HepG2 (cell line): Measurements from ENCODE around the gene DERL2. TPM values are rescaled to one million over a fixed set of nuclear protein-coding genes. Genes with fewer than 3 reads are reported as not detected.
"Not testable (repeated sequence)": the region's sequence is repeated elsewhere in the genome, so short reads cannot be mapped to it uniquely, and the experiment has no call there.

Experiments
- ATAC-seq: fragments of 200-7000 bp; cut with Tn5 transposase; 3 replicates; pipeline ENCODE4 v1.9.1; 2020; ENCODE audit warnings: mild to moderate bottlenecking, moderate library complexity
- BruUV-seq: library from RNA; stranded (reverse); fragments of 400-500 nt; replicated peaks from 2 replicates; lab custom pipeline; 2021; lab: Mats Ljungman, UMichigan
- CTCF ChIA-PET: fragments of 300-600 bp; formaldehyde crosslinking; extraction: SDS; loops from one replicate; lab custom pipeline; 2021; ENCODE audit warnings: low total read pairs, inconsistent platforms, low intra/inter-chr PET ratio; lab: Yijun Ruan, JAX
- POLR2A ChIA-PET: fragments of 350-600 bp; sonication (Branson Sonifier 250); formaldehyde crosslinking; loops from one replicate; lab custom pipeline; 2020; ENCODE audit warnings: antibody characterized with exemption, inconsistent platforms; lab: Yijun Ruan, JAX
- DNase-seq: peaks from one replicate; pipeline ENCODE4 v3.0.0-alpha.2; 2015; ENCODE audit warnings: low spot score
- FAIRE-seq: peaks from 3 replicates; lab custom pipeline; 2011; peaks lifted over from hg19 to GRCh38; lab: Jason Lieb, UNC
- H2AFZ ChIP-seq: one replicate; pipeline ENCODE4 v1.6.1; 2011; ENCODE audit warnings: low read length, inconsistent platforms
- H3K27ac ChIP-seq: fragments of 300-600 bp; 3 replicates; pipeline ENCODE4 v1.8.0; 2011; ENCODE audit warnings: mixed run types, mild to moderate bottlenecking, mixed read lengths, low read length, inconsistent platforms; ENCODE audit not compliant: insufficient read depth; ENCODE audit errors: extremely low read length
- H3K27me3 ChIP-seq, 2 experiments: fragments of 200-600 bp in 1 of 2; 2 replicates in 1 of 2; 3 replicates in 1 of 2; pipeline versions ENCODE4 v1.6.0 to v1.8.0; 2011; ENCODE audit warnings: low read length in 2 of 2, mild to moderate bottlenecking in 2 of 2, moderate library complexity in 2 of 2, inconsistent platforms in 1 of 2; ENCODE audit not compliant: insufficient read depth in 2 of 2, control insufficient read depth in 1 of 2
- H3K36me3 ChIP-seq, 2 experiments: fragments of 200-600 bp in 1 of 2; replicated peaks in 1 of 2; 2 replicates in 1 of 2; 3 replicates in 1 of 2; pipeline versions ENCODE4 v1.5.1 to v1.8.0; 2011; ENCODE audit warnings: low read length in 2 of 2, inconsistent platforms in 1 of 2; ENCODE audit not compliant: insufficient read depth in 2 of 2, control insufficient read depth in 1 of 2
- H3K4me1 ChIP-seq: 2 replicates; pipeline ENCODE4 v1.5.1; 2012; ENCODE audit warnings: low read length, inconsistent platforms; ENCODE audit not compliant: insufficient read depth
- H3K4me2 ChIP-seq: 2 replicates; pipeline ENCODE4 v1.6.0; 2011; ENCODE audit warnings: low read depth, low read length, inconsistent platforms
- H3K4me3 ChIP-seq, 3 experiments: fragments of 200-600 bp in 1 of 3; sonication (generic), shearing (Covaris generic) in 1 of 3; replicated peaks in 1 of 3; 2 replicates each; pipeline ENCODE4 v1.5.1; 2011 to 2016; ENCODE audit warnings: low read length in 3 of 3, inconsistent platforms in 2 of 3, low read depth in 2 of 3, mild to moderate bottlenecking in 2 of 3, control low read depth in 1 of 3, mixed read lengths in 1 of 3; ENCODE audit not compliant: insufficient read depth in 1 of 3
- H3K79me2 ChIP-seq: one replicate; pipeline ENCODE4 v1.6.1; 2011; ENCODE audit warnings: low read length, inconsistent platforms; ENCODE audit not compliant: insufficient read depth
- H3K9ac ChIP-seq: 2 replicates; pipeline ENCODE4 v1.6.0; 2011; ENCODE audit warnings: mild to moderate bottlenecking, low read depth, low read length, inconsistent platforms; ENCODE audit not compliant: insufficient read depth
- H3K9me3 ChIP-seq: 2 replicates; pipeline ENCODE4 v1.5.1; 2012; ENCODE audit warnings: mild to moderate bottlenecking, low read length
- H4K20me1 ChIP-seq: 2 replicates; pipeline ENCODE4 v1.6.0; 2011; ENCODE audit warnings: inconsistent platforms, mild to moderate bottlenecking, low read length, moderate library complexity; ENCODE audit not compliant: insufficient read depth
- FLYWCH1 ChIP-seq: sonication (generic); formaldehyde crosslinking; IDR thresholded peaks from 2 replicates; pipeline ENCODE4 v1.8.1; 2023; ENCODE audit warnings: mild to moderate bottlenecking, missing genetic modification reagents
- NONO ChIP-seq, 2 experiments: fragments of 450-650 bp in 1 of 2; sonication (generic) in 1 of 2; formaldehyde crosslinking in 1 of 2; IDR thresholded peaks in 1 of 2; conservative IDR thresholded peaks in 1 of 2; 2 replicates each; pipeline versions ENCODE4 v1.6.1 to v1.8.0; 2017 to 2022; ENCODE audit warnings: mild to moderate bottlenecking in 1 of 2, missing genetic modification reagents in 1 of 2, moderate library complexity in 1 of 2
- POLR2AphosphoS5 ChIP-seq: IDR thresholded peaks from 2 replicates; pipeline ENCODE4 v1.6.1; 2012; ENCODE audit warnings: low read depth, low read length
- POLR2G ChIP-seq: fragments of 200-400 bp; formaldehyde crosslinking; IDR thresholded peaks from 2 replicates; pipeline ENCODE4 v1.6.1; 2018; ENCODE audit warnings: mild to moderate bottlenecking, low read depth, low read length, moderate library complexity
- ZBTB3 ChIP-seq: sonication (generic); formaldehyde crosslinking; IDR thresholded peaks from 2 replicates; pipeline ENCODE4 v1.4.0; 2020; ENCODE audit warnings: low read depth, mild to moderate bottlenecking, moderate library complexity, missing genetic modification reagents, borderline replicate concordance
- ZFP62 ChIP-seq: sonication (generic); formaldehyde crosslinking; IDR thresholded peaks from 2 replicates; pipeline ENCODE4 v1.4.0; 2020; ENCODE audit warnings: missing genetic modification reagents
- ZKSCAN8 ChIP-seq: IDR thresholded peaks from 2 replicates; pipeline ENCODE4 v1.6.1; 2016; ENCODE audit warnings: borderline replicate concordance, missing genetic modification reagents, missing compliant biosample characterization
- ZNF205 ChIP-seq: IDR thresholded peaks from 2 replicates; pipeline ENCODE4 v1.6.1; 2018; ENCODE audit warnings: missing biosample characterization, missing genetic modification reagents
- ZNF75D ChIP-seq: sonication (generic); formaldehyde crosslinking; IDR thresholded peaks from 2 replicates; pipeline ENCODE4 v1.8.1; 2023; ENCODE audit warnings: missing genetic modification reagents, mild to moderate bottlenecking, borderline replicate concordance
- ZNF772 ChIP-seq: sonication (generic); formaldehyde crosslinking; IDR thresholded peaks from 2 replicates; pipeline ENCODE4 v1.5.0; 2020; ENCODE audit warnings: mild to moderate bottlenecking, missing genetic modification reagents
- ZNF841 ChIP-seq: sonication (generic); formaldehyde crosslinking; IDR thresholded peaks from 2 replicates; pipeline ENCODE4 v1.8.1; 2023; ENCODE audit warnings: missing genetic modification reagents, borderline replicate concordance
- ZNF883 ChIP-seq: sonication (generic); formaldehyde crosslinking; IDR thresholded peaks from 2 replicates; pipeline ENCODE4 v1.5.1; 2020; ENCODE audit warnings: mild to moderate bottlenecking, missing genetic modification reagents; ENCODE audit errors: not compliant biosample characterization
- WGBS: methylation state at CpG from one replicate; pipeline ENCODE4 v1.1.6; 2017; ENCODE audit warnings: low lambda C conversion rate; 5-methylcytosine and 5-hydroxymethylcytosine counted together
- in situ Hi-C: cut with HindIII; loops from 2 replicates; pipeline ENCODE4 v1.10.0; 2017; ENCODE audit warnings: low pct_unique_long_range_greater_than_20kb; ENCODE audit not compliant: extremely low pct_ligation_motif_present
- intact Hi-C: fragments of 100-400 bp; cut with micrococcal nuclease; formaldehyde crosslinking; loops from one replicate; pipeline ENCODE4 v1.10.0; 2022; ENCODE audit not compliant: unreplicated experiment
- polyA plus RNA-seq, 8 experiments: library from polyadenylated mRNA; depleted of rRNA in 3 of 8; stranded (reverse) in 7 of 8; unstranded in 1 of 8; fragments of >200 nt; fragmentation: Illumina TruSeq in 4 of 8; extraction: Trizol in 4 of 8; gene quantifications; 2 replicates each; pipeline versions ENCODE4 v1.2.1 to v1.2.3, GENCODE V29; 2011 to 2016; ENCODE audit warnings: low read depth in 4 of 8, missing spikeins in 1 of 8, mixed read lengths in 1 of 8; ENCODE audit not compliant: insufficient read depth in 1 of 8
- total RNA-seq, 5 experiments: library from RNA; depleted of rRNA; stranded (reverse); fragments of >200 nt; fragmentation: Illumina TruSeq; extraction: Trizol; gene quantifications; 2 replicates each; pipeline ENCODE4 v1.2.3, GENCODE V29; 2016; ENCODE audit warnings: low read depth in 1 of 5
- TF ChIP-seq, protein P1 (sequence below): sonication (generic); formaldehyde crosslinking; IDR thresholded peaks from 2 replicates; pipeline ENCODE4 v1.4.0; 2020; ENCODE audit warnings: missing genetic modification reagents

The DERL2 gene
- total and polyA plus RNA-seq, 2 of the 13 experiments (the other 11 are each of a cell fraction or from before 2014, with no cell fraction given): 59.3 to 65.2 TPM

DNA sequence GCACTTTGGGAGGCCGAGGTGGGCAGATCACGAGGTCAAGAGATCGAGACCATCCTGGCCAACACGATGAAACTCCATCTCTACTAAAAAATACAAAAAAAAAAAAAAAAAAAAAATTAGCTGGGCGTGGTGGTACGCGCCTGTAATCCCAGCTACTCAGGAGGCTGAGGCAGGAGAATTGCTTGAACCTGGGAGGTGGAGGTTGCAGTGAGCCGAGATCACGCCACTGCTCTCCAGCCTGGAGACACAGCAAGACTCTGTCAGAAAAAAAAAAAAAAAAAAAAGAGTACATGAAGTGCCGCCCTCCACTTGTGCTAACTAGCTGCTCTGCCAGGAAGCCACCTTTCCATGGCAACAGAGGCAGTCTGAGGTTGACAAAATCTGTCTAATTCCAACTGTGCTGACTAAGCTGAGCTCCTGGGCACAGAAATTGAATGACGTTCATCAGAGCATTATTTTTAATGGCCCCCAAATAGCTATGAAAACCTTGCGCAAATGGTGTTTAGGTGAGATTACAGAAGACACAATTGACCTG is 50.1 kb downstream of the DERL2 start:
- WGBS: 97% methylated on average over 12 of the region's 12 CpGs
- H3K27ac ChIP-seq, H3K9ac ChIP-seq, FAIRE-seq, BruUV-seq, CTCF ChIA-PET, DNase-seq, H4K20me1 ChIP-seq, H3K9me3 ChIP-seq, H3K4me3 ChIP-seq, H2AFZ ChIP-seq, ATAC-seq, in situ Hi-C loops, intact Hi-C loops, H3K27me3 ChIP-seq: not testable (repeated sequence)
- POLR2A ChIA-PET: interaction anchor here (1.1 kb wide), 1 partner anchor 29 kb away, joined by 3 read pairs; no protein-coding TSS in a partner anchor
- H3K4me1 ChIP-seq: peaks cover 41% of the 10 kb centered on the region
- TF ChIP-seq POLR2G: 0 out of 2 replicates have a peak, but pooled peaks have one; percentile 1
- H3K79me2 ChIP-seq: peaks cover 42% of the 10 kb centered on the region
- H3K4me2 ChIP-seq: 0 out of 2 replicates have a peak overlapping the region, but pooled peaks have one; percentile 72
- peaks cover 19 to 48% of the 10 kb centered on the region in 2 experiments for H3K36me3 ChIP-seq

DNA sequence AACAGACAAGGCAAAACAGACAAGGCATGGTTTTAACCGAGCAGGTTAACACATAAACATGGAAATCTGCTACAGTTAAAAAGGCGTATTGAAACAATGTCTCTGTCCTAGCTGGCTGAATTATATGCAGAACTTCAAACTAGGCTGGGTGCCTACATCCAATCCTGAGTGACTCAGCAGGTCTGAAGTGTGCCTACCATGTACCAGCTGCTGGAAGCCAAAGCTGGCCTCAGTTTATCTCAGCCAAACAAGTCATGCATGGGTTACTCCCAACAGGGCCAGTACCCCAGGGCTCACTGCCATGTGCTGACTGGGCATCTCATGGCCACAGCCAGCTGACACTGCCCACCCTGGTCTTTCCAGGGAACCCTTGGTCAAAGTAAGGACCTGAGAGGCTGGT is 51.0 kb downstream of the DERL2 start:
- H3K79me2 ChIP-seq: peaks cover 42% of the 10 kb centered on the region
- H3K9ac ChIP-seq: no peak overlapping the region
- no peak overlapping the region for H2AFZ ChIP-seq
- DNase-seq: no peak
- H3K4me1 ChIP-seq: peaks cover 42% of the 10 kb centered on the region
- no peak overlapping the region for H3K4me2 ChIP-seq
- intact Hi-C loops (no loop called here), in situ Hi-C loops (no loop called here)
- peaks cover 20 to 54% of the 10 kb centered on the region in 2 experiments for H3K36me3 ChIP-seq
- no peak for FAIRE-seq
- CTCF ChIA-PET: no interaction called here
- H3K27ac ChIP-seq: no peak overlapping the region
- no peaks in the 10 kb centered on the region; a peak in 1 of 5 replicates for H3K27me3 ChIP-seq
- H4K20me1 ChIP-seq: peaks cover 3% of the 10 kb centered on the region; the same call in 1 of the 2 replicates
- H3K4me3 ChIP-seq: no peak overlapping the region
- ATAC-seq: no peak
- WGBS: 100% methylated on average over 2 of the region's 2 CpGs
- no TSS peak for BruUV-seq
- H3K9me3 ChIP-seq: no peaks in the 10 kb centered on the region
- TF ChIP-seq ZNF205 (CRISPR knock-in tag) (no peak), ZNF883 (CRISPR knock-in tag) (no peak), FLYWCH1 (no peak), ZNF772 (CRISPR knock-in tag) (no peak), POLR2AphosphoS5 (no peak), ZNF841 (CRISPR knock-in tag) (no peak), ZNF75D (CRISPR knock-in tag) (no peak), ZKSCAN8 (CRISPR knock-in tag) (no peak), ZBTB3 (CRISPR knock-in tag) (no peak), ZFP62 (CRISPR knock-in tag) (no peak), NONO (IDR thresholded peaks at IDR 0.05) (no peak), NONO (CRISPR knock-in tag; conservative IDR thresholded peaks at IDR 0.05) (no peak)
- TF ChIP-seq, protein P1, sequence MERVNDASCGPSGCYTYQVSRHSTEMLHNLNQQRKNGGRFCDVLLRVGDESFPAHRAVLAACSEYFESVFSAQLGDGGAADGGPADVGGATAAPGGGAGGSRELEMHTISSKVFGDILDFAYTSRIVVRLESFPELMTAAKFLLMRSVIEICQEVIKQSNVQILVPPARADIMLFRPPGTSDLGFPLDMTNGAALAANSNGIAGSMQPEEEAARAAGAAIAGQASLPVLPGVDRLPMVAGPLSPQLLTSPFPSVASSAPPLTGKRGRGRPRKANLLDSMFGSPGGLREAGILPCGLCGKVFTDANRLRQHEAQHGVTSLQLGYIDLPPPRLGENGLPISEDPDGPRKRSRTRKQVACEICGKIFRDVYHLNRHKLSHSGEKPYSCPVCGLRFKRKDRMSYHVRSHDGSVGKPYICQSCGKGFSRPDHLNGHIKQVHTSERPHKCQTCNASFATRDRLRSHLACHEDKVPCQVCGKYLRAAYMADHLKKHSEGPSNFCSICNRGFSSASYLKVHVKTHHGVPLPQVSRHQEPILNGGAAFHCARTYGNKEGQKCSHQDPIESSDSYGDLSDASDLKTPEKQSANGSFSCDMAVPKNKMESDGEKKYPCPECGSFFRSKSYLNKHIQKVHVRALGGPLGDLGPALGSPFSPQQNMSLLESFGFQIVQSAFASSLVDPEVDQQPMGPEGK (CRISPR knock-in tag): no peak
- POLR2A ChIA-PET: interaction anchor here (1.1 to 3.1 kb wide), 2 partner anchors 30 to 51 kb away, joined by 3 to 9 read pairs; partner anchors contain the start of genes DERL2 and MIS12
